Keratinocyte (primary cell): ENCODE results near the gene OR7G3.

Experiments used
- EZH2 ChIP-seq: IDR thresholded peaks from one replicate; pipeline ENCODE4 v1.6.1; 2012; ENCODE audit warnings: inconsistent platforms, mild to moderate bottlenecking, low read length, moderate library complexity
- TF ChIP-seq, protein P1 (sequence below), 3 experiments: IDR thresholded peaks in 1 of 3; conservative IDR thresholded peaks in 1 of 3; optimal IDR thresholded peaks in 1 of 3; 2 replicates in 2 of 3; 3 replicates in 1 of 3; pipeline versions ENCODE3 to v1.5.1; 2011; ENCODE audit warnings: low read length in 3 of 3, mild to moderate bottlenecking in 3 of 3, moderate library complexity in 2 of 3, control low read depth in 1 of 3, inconsistent platforms in 1 of 3; ENCODE audit not compliant: insufficient read depth in 2 of 3; ENCODE audit errors: extremely low read depth in 1 of 3

- TF ChIP-seq, protein P1, sequence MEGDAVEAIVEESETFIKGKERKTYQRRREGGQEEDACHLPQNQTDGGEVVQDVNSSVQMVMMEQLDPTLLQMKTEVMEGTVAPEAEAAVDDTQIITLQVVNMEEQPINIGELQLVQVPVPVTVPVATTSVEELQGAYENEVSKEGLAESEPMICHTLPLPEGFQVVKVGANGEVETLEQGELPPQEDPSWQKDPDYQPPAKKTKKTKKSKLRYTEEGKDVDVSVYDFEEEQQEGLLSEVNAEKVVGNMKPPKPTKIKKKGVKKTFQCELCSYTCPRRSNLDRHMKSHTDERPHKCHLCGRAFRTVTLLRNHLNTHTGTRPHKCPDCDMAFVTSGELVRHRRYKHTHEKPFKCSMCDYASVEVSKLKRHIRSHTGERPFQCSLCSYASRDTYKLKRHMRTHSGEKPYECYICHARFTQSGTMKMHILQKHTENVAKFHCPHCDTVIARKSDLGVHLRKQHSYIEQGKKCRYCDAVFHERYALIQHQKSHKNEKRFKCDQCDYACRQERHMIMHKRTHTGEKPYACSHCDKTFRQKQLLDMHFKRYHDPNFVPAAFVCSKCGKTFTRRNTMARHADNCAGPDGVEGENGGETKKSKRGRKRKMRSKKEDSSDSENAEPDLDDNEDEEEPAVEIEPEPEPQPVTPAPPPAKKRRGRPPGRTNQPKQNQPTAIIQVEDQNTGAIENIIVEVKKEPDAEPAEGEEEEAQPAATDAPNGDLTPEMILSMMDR (optimal IDR thresholded peaks at IDR 0.05 in 1 of 3, IDR thresholded peaks at IDR 0.05 in 1 of 3, conservative IDR thresholded peaks at IDR 0.05 in 1 of 3; ENCODE audit: extremely low read depth in 1 of 3, insufficient read depth in 2 of 3, low read length in 3 of 3), result no peak
- TF ChIP-seq EZH2, result no peak
Measured at GRCh38 chr19:9130965-9131364, 4.2 kb upstream of the OR7G3 start.
